Activated gamma-delta T cell (primary cell): ENCODE measurements around the gene ELN.
"Not testable (repeated sequence)": the region's sequence is repeated elsewhere in the genome, so short reads cannot be mapped to it uniquely, and the experiment has no call there.

Source experiments
- DNase-seq: peaks from one replicate; lab custom pipeline; 2025; lab: John Stamatoyannopoulos, UW

Gene ELN

GRCh38 chr7:74042746-74043522 is 15.0 kb downstream of the ELN start:
- DNase-seq: no peak

GRCh38 chr7:74043523-74043951 is 15.6 kb downstream of the ELN start:
- no peak for DNase-seq

- DNase-seq: no peak
Measured at GRCh38 chr7:74044366-74045350, 16.7 kb downstream of the ELN start.

GRCh38 chr7:74046581-74046980 is 18.6 kb downstream of the ELN start:
- DNase-seq: not testable (repeated sequence)

GRCh38 chr7:74047804-74048380 is 19.9 kb downstream of the ELN start:
- no peak for DNase-seq

GRCh38 chr7:74048999-74049599 is 21.1 kb downstream of the ELN start:
- no peak for DNase-seq

GRCh38 chr7:74049997-74050798 is 22.2 kb downstream of the ELN start:
- DNase-seq: no peak

GRCh38 chr7:74051193-74051592 is 23.2 kb downstream of the ELN start:
- no peak for DNase-seq

- DNase-seq: no peak
Measured at GRCh38 chr7:74051629-74052410, 23.8 kb downstream of the ELN start.

GRCh38 chr7:74052628-74053027 is 24.7 kb downstream of the ELN start:
- DNase-seq: no peak

- DNase-seq: no peak
Measured at GRCh38 chr7:74053589-74054186, 25.7 kb downstream of the ELN start.

- no peak for DNase-seq
Measured at GRCh38 chr7:74056096-74056915, 28.3 kb downstream of the ELN start.

GRCh38 chr7:74057216-74057925 is 29.4 kb downstream of the ELN start:
- DNase-seq: no peak

GRCh38 chr7:74057987-74058386 is 30.0 kb downstream of the ELN start:
- DNase-seq: no peak

- DNase-seq: no peak
Measured at GRCh38 chr7:74058486-74058885, 30.5 kb downstream of the ELN start.

- no peak for DNase-seq
Measured at GRCh38 chr7:74059037-74059436, 31.1 kb downstream of the ELN start.

GRCh38 chr7:74059681-74060588 is 32.0 kb downstream of the ELN start:
- DNase-seq: no peak
